Measurements from ENCODE around the gene NAP1L4. TPM values are rescaled to one million over a fixed set of nuclear protein-coding genes. Genes with fewer than 3 reads are reported as not detected.

The NAP1L4 gene
- total RNA-seq, 4 donors from 2014 or later, result 67.2 to 99.0 (median 82.4) TPM

DNA sequence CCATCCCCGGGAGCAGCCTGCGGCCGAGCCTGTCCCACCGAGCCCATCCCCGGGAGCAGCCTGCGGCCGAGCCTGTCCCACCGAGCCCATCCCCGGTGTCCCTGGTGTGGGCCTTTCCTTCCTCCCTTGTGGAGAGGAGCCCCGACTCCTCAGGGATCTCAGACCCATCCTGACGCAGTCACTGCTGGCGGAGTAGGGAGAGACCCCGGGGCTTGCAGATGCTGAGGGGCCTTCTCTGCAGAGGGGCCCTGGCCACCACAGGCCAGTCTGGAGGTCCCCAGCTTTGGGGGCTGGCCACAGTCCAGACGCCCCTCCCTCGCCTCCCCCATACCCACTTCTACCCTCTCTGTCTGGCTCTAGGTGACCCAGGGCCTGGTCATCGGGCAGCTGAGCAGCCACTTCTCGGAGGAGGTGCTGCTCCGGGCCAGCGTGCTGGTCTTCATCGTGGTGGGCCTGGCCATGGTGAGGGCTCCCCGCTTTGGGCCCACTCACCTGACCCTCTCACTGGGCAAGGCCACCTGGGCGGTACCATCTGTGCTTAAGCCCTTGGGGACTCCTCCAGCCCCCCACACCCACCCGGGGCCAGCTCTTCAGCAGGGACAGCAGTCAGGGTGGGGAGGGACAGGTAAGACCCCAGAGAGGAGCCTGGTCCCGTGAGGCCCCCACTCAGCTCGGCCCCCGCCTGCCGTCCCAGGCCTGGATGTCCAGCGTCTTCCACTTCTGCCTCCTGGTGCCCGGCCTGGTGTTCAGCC lies 70.2 kb downstream of the NAP1L4 start:
- WGBS, 2 donors, result 91 to 92% methylated on average over 19 to 25 of the region's 29 CpGs
- no peak overlapping the region for H3K4me3 ChIP-seq (ENCODE audit: low read depth, poor library complexity, severe bottlenecking)
- intact Hi-C loops (cut with DNase I; ENCODE audit: low total_unique reads), result no loop called here
- no peak for DNase-seq (ENCODE audit: low spot score in 2 of 2)
- TF ChIP-seq, protein P1, sequence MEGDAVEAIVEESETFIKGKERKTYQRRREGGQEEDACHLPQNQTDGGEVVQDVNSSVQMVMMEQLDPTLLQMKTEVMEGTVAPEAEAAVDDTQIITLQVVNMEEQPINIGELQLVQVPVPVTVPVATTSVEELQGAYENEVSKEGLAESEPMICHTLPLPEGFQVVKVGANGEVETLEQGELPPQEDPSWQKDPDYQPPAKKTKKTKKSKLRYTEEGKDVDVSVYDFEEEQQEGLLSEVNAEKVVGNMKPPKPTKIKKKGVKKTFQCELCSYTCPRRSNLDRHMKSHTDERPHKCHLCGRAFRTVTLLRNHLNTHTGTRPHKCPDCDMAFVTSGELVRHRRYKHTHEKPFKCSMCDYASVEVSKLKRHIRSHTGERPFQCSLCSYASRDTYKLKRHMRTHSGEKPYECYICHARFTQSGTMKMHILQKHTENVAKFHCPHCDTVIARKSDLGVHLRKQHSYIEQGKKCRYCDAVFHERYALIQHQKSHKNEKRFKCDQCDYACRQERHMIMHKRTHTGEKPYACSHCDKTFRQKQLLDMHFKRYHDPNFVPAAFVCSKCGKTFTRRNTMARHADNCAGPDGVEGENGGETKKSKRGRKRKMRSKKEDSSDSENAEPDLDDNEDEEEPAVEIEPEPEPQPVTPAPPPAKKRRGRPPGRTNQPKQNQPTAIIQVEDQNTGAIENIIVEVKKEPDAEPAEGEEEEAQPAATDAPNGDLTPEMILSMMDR (IDR thresholded peaks at IDR 0.05), result no peak
- no peak for TF ChIP-seq POLR2A (IDR thresholded peaks at IDR 0.05)

DNA sequence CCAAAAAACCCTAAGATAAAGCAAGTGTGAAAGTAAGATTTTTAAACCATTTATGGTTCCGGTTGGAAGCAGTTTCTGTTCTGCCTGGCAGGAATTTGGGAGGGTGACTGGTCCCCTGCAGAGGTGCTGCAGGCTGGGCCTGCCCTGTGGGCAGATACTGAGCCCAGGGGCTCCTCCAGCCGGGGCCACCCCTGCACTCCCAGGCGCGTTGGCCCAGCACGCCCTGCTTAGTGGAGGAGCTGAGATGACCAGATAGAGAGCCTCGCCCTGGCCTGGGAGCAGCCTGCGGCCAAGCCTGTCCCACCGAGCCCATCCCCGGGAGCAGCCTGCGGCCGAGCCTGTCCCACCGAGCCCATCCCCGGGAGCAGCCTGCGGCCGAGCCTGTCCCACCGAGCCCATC lies 70.9 kb downstream of the NAP1L4 start:
- no peak overlapping the region for H3K4me3 ChIP-seq (ENCODE audit: low read depth, poor library complexity, severe bottlenecking)
- DNase-seq (ENCODE audit: low spot score in 2 of 2), result no peak
- TF ChIP-seq, protein P1 (IDR thresholded peaks at IDR 0.05), result no peak
- TF ChIP-seq POLR2A (IDR thresholded peaks at IDR 0.05), result no peak
- intact Hi-C loops (cut with DNase I; ENCODE audit: low total_unique reads), result no loop called here
- WGBS, 2 donors, result 80 to 81% methylated on average over 2 to 4 of the region's 16 CpGs

DNA sequence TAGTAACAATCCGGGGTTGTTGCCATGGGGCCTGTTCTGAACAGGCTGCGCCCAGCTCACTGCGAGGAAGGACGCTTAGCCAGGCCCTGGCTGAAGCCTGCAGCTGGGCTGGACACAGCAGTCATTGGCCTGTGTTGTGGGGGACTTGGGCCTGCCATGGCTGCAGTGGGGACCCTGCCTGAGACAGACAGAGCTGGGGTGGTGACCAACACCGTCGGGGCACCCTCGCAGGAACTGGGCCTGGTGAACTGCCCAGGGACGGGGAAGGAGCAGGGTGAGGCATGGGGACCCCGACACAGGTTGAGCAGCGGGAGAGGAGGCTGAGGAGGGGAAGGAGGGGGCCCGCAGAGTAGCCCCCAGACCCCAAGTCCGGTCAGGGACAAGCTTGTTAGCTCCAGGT lies 71.8 kb downstream of the NAP1L4 start:
- no peak for TF ChIP-seq POLR2A (IDR thresholded peaks at IDR 0.05)
- TF ChIP-seq, protein P1 (IDR thresholded peaks at IDR 0.05), result no peak
- 96% methylated on average over 12 of the region's 12 CpGs for WGBS, 2 donors
- no peak overlapping the region for H3K4me3 ChIP-seq (ENCODE audit: low read depth, poor library complexity, severe bottlenecking)
- intact Hi-C loops (cut with DNase I; ENCODE audit: low total_unique reads), result no loop called here
- no peak for DNase-seq (ENCODE audit: low spot score in 2 of 2)

DNA sequence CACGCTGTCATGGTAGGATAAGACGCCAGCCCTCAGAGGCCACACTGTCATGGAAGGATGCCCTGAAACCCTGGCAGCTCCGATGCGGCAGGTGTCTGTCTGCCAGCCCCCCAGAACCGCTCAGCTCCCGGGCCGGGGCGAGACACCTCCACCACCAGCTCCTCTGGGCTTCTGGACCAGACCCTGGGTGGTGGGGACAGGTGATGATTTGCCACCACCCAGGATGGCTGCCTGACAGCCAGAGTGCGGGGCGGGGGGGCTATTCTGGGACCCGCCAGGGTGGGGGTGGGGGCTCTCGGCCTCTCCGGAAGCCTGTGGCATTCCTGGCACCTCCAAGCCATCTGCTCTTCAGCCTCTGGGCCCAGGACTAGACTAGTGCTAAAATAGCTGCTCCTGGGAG lies 72.3 kb downstream of the NAP1L4 start:
- no peak for DNase-seq (ENCODE audit: low spot score in 2 of 2)
- no peak for TF ChIP-seq POLR2A (IDR thresholded peaks at IDR 0.05)
- TF ChIP-seq, protein P1 (IDR thresholded peaks at IDR 0.05), result no peak
- no peak overlapping the region for H3K4me3 ChIP-seq (ENCODE audit: low read depth, poor library complexity, severe bottlenecking)
- intact Hi-C loops (cut with DNase I; ENCODE audit: low total_unique reads), result no loop called here
- WGBS, 2 donors, result 72 to 83% methylated on average over 4 to 11 of the region's 13 CpGs

DNA sequence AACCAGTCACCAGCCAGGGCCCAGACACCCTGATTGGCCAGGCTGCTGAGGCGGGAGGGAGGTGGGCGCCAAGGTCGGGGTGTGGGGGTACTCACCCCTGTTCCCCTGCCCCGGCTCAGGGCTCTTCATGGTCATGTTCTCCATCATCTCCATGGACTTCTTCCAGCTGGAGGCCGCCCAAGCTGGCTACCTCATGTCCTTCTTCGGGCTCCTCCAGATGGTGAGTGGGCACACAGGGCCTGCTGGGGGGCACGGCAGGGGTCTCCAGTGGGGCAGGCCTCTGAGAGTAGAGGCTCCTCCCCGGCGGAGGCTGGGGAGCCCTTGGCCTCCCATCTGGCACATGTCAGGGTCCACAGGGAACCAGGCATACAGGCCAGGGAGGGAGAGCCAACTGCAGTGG lies 72.9 kb downstream of the NAP1L4 start:
- no peak for DNase-seq (ENCODE audit: low spot score in 2 of 2)
- intact Hi-C loops (cut with DNase I; ENCODE audit: low total_unique reads), result no loop called here
- WGBS, 2 donors, result 83 to 89% methylated on average over 6 of the region's 9 CpGs

More for the DNA sequence above, 72.9 kb downstream of the NAP1L4 start:
- H3K4me3 ChIP-seq (ENCODE audit: low read depth, poor library complexity, severe bottlenecking), result no peak overlapping the region
- no peak for TF ChIP-seq POLR2A (IDR thresholded peaks at IDR 0.05)
- TF ChIP-seq, protein P1 (IDR thresholded peaks at IDR 0.05), result no peak

All from lower leg skin (tissue), 4 donors.